Activated CD4-positive, alpha-beta T cell treated with anti-CD3 and anti-CD28 coated beads, Interleukin-2, Interleukin-6, amounts not matched to agents 100 ng/mL and 50 ng/mL, durations not matched to agents 16 hours and 8 hours (primary cell): Measurements from ENCODE around the gene SMIM11.
"Not testable (repeated sequence)": the region's sequence is repeated elsewhere in the genome, so short reads cannot be mapped to it uniquely, and the experiment has no call there.

ENCODE experiments used
- DNase-seq: peaks from one replicate; pipeline ENCODE4 v3.0.0-alpha.2; 2020

Gene SMIM11

DNA sequence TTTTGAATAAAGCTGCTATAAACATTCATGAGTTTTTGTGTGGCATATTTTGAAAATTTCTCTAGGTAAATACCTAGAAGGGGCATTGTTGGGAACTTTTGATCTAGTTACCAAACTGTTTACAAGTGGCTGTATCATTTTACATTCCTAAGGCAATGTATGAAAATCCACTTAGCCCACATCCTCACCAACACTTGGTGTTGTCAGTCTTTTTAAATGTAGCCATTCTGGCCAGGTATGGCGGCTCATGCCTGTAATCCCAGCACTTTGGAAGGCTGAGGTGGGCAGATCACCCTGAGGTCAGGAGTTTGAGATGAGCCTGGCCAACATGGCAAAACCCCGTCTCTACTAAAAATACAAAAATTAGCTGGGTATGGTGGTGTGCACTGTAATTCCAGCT is 17.4 kb upstream of the SMIM11 start:
- DNase-seq = no peak

- no peak for DNase-seq
These were observed 16.4 kb upstream of the SMIM11 start for GRCh38 chr21:34358866-34359265.

- no peak for DNase-seq
These were observed 14.6 kb upstream of the SMIM11 start for GRCh38 chr21:34360488-34361241.

DNA sequence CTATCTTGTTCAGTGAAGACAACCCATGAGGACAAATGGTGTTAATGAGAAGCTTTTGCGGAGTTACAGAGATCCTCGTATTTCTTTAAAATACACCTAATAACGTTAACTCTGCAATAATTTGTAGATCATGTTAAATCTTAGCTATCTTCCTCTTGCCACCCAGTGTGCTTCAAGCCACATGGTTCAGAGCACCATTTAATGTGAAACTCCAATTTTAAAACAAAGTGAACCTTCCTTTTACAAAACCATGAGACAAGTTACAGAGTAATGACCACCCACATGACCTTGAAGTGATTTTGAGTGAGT is 13.2 kb upstream of the SMIM11 start:
- no peak for DNase-seq

- no peak for DNase-seq
These were observed 12.6 kb upstream of the SMIM11 start for GRCh38 chr21:34362670-34363069.

GRCh38 chr21:34363733-34364132 is 11.6 kb upstream of the SMIM11 start, which contains the start of gene KCNE2:
Gene KCNE2, plus strand, starts transcription at chr21:34364006. Its CDS starts 6,473 bp downstream, at chr21:34370479.
- DNase-seq = no peak

DNA sequence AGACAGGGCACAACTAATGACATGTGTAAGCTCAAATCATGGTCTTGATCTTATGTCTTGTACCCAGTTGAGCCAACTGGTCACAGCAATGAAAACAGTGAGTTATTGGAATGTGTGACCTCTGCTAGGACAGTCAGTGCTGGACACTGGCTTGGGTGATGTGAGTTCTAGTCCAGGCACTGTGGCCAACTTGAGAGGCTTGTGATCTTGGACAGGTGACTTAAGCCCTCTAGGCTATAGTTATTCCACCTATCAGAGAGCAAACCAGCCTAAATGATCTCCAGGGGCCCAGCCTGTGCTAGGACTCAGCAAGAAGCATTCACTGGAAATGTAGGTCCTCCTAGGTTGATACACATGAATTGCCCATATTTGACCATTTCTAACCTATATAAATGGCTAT is 10.4 kb upstream of the SMIM11 start:
- no peak for DNase-seq

GRCh38 chr21:34365809-34366208 is 9.5 kb upstream of the SMIM11 start:
- no peak for DNase-seq

- DNase-seq = peak; percentile 47
These were observed 7.9 kb upstream of the SMIM11 start for GRCh38 chr21:34367320-34367935.

DNA sequence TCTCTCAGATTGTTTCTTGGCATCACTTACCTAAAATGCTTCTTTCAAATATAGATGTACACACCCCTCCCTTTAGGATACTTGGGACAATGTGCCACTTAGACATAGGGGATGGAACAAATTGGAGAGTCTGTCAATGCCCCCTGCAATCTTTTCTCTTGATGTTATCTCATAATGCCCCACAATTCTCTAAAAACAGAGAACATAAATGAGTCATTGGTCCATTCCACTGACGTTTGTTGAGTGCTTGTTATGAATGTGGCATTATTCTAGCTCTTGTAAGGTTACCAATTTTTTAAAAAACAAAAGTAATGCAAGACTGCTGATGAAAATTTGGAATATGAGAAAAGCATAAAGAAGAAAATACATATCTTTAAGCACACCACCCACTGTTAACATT is 5.6 kb upstream of the SMIM11 start:
- no peak for DNase-seq

- no peak for DNase-seq
These were observed 3.0 kb upstream of the SMIM11 start for GRCh38 chr21:34372321-34372720.

GRCh38 chr21:34374462-34374861 is 845 bp upstream of the SMIM11 start:
- not testable (repeated sequence) for DNase-seq

- DNase-seq = not testable (repeated sequence)
These were observed 289 bp downstream of the SMIM11 start for GRCh38 chr21:34375619-34375972.

DNA sequence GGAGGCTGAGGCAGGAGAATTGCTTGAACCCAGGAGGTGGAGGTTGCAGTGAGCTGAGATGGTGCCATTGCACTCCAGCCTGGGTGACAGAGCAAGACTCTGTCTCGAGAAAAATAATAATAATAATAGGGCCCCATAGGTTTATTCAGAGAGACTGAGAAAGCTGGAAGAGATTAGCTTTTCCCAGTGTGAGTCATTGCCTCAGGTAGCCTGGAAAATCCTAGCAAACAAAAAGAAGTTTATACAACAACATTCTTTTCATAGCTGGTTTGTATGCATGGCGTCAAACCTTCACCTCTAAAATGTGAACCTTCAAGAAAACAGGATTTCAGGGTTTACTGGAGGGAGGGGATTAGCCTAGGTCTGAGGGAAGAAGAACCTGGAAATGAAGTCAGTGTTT is 7.8 kb downstream of the SMIM11 start:
- not testable (repeated sequence) for DNase-seq

DNA sequence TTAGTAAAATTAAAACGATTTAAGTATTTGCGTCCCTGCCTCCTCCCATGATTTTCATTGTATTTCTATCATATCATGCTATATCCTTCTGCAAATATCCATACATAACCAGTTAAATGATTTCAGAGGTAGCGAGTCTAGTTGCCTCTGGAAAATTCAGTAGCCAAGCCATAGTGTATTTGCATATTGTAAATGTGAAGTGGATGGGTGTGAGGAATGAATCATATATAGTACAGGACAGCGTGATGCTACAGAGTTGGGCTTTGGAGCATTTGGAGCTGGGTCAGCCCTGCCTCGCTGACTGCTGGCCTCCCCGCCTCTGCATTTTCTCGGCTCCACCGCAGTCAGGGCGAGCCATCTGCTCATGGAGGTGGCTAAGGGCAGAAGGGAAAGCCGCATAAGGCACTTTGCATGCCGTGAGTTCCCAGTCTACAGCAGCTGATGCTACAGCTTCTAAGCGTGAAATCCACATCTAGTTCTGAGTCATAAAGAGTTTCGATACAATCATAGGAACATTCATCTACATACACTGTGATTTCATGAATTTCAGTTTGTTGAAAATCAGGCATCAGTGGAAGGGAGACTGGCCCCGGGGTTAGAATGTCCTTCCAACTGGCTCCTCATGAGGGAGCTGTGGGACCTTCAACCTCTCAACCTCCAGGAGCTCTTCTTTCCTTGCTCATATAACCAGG is 8.6 kb downstream of the SMIM11 start:
- not testable (repeated sequence) for DNase-seq

GRCh38 chr21:34400522-34400921 is 25.2 kb downstream of the SMIM11 start:
- DNase-seq = not testable (repeated sequence)

DNA sequence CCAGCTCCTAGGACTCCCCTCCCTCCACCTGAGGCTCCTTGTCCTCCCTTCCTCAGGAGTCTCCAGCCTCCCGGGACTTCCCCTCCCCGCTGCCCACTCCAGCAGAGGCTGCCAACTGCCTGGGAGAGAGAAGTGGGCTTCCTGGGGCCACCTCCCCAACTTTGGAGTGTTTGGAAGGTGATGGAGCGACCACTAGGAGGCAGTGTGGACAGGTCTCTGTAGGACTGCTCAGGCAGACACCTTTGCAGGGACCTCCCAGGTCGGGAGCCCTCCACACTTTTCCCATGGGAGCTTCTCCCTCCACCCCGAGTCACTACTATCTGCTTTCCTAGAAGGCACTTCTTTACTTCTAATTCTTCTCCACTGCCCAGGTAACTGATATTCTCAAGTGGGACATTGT is 29.4 kb downstream of the SMIM11 start:
- DNase-seq = not testable (repeated sequence)

DNA sequence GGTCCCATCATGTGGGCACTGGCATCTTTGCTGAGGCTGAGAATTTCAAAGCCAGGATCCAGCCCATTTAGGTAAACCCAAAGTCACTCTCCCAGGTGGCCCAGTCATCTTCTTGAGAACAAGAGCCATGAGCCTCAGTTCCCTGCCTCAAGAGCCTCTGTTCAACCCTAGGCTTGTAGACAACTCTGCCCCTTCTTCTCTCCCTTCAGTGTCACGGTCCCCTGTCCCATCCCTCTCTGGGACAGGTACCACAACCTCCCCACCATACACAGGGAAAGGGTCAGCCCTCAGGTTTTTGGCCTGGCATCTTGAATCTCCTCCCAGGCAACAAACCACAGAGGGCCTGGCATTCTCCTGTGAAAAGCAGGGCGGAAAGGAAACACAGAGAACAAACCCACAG is 30.4 kb downstream of the SMIM11 start:
- DNase-seq = not testable (repeated sequence)

- not testable (repeated sequence) for DNase-seq
These were observed 30.8 kb downstream of the SMIM11 start for GRCh38 chr21:34406102-34406501.

DNA sequence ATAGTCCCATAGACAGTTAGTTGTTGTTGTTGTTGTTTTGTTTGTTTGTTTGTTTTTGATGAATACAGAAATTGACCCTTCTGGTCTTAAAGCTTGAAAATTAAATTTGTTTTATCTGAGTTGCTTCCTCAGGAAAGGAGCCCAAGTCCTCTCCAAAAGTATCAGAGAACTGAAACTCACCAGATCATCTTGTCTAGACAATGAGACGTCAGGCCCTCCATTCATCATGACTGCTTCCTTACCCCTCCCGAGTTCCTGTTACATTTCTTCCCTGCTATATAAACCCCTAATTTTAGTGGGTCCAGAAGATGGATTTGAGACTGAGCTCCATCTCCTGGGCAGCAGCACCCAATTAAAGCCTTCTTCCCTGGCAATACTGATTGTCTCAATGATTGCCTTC is 31.4 kb downstream of the SMIM11 start:
- DNase-seq = not testable (repeated sequence)

DNA sequence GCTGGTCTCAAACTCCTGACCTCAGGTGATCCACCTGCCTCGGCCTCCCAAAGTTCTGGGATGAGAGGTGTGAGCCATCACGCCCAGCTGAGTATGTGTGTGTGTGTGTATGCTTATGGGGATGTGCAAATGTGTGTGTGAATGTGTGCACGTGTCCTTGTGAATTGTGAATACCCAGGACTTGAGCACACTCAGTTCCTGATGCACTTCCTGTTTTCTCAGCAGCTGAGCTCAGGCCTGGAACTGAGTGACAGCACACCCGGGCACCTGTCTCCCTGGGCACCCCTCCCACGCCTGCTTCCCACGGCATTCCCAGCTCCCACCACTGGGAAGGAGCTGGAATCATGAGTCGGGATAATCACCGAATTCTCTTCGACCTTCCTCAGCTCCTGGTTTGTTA is 32.0 kb downstream of the SMIM11 start:
- not testable (repeated sequence) for DNase-seq

GRCh38 chr21:34417448-34418077 is 42.3 kb downstream of the SMIM11 start:
- not testable (repeated sequence) for DNase-seq

- DNase-seq = not testable (repeated sequence)
These were observed 48.5 kb downstream of the SMIM11 start, which contains the start of gene SMIM34 for GRCh38 chr21:34423805-34424204. Gene SMIM34, minus strand, starts transcription at chr21:34423951. Its CDS starts 112 bp downstream, at chr21:34423839.
